Stimulated activated CD4-positive, alpha-beta T cell treated with anti-CD3 and anti-CD28 coated beads, Interleukin-1b, Interleukin-23, amount 100 ng/mL, for 1 hour (primary cell): ENCODE measurements around the gene PTPRO.

ENCODE experiments used
- DNase-seq, 2 donors: peaks; one replicate each; pipeline ENCODE4 v3.0.0-alpha.2; 2020; ENCODE audit warnings: low read depth in 2 of 2

The PTPRO gene

DNA sequence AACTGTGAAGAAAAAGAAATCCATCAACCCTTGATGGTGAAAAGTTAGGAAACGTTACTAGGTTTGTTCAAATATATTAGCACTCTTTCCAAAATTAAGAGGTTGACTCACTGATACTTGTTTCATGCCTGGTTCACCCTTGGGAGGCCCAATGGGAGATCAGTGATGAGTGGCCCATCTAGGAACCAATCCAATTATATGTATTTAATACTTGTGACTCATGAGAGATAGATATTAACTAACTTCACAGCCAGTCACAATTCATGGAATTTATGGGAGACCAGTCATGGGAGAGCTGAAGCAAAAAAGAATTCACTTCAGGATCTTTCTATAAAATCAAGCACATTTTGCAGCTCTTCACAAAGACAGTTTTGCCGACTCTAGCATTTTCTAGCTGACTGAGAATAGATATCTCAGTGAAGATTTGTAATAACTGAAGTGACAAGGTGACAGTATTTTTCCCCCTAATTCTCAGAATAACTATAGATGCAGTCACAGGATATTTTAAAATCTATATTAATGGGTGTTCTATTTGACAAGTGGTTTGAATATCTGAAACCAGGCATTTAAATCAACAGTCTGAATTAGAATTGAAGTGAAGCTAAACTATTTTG lies 236.7 kb downstream of the PTPRO start:
- DNase-seq, result no peak

DNA sequence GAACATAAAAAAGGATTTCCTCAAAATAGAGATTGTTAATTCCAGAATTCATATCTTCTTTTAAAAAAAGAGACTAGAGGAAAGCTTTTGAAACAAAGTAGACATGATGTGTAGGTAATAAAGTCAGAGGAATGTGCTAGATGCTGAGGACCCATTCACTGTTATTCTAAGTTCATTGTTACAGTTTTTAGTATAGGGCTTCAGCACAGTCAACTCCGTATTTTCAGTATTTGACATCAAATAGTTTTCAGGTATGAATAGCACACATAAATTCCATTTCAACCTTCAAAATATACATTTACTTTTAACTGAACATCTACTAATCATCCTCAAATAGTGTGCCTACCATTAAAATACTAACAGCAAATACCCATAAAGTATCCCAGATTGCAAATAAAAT lies 239.1 kb downstream of the PTPRO start:
- DNase-seq, result no peak

DNA sequence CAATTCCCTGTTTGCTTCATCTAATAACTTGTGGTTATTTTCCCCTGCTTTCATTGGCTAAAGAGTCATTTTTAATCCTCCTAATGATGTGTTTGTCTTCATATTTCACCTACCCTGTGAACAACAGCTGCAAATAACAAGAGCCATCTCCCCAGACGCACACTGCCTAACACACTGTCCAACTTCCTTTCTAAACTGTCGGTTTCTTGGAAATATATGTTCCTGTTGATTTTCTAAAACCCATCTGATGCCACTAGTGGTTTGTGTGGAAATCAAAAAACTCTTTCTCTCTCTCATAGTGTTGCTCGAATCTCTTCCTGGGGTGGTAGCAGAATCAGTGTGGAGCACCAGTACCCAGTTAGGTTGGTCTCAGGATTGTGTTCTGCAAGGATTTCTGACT lies 240.0 kb downstream of the PTPRO start:
- DNase-seq, result no peak

DNA sequence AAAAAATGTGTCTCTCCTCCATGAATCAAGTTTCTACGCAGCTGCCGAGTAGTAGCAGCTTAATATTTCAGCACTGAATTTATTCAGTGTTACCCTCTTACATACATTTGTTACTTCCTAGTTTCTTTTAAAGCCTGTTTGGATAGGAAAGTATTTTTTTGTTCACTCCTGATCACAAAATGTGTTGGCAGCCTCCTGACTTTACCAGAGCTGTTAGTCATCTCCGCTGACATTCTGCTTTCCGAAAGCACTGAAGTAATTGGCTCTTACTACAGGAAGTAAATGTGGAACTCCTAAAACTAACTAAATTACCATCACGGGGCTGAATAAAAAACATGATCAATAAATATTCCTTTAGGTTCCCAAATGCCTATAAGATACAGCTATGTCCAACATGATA lies 241.4 kb downstream of the PTPRO start:
- DNase-seq, result no peak

DNA sequence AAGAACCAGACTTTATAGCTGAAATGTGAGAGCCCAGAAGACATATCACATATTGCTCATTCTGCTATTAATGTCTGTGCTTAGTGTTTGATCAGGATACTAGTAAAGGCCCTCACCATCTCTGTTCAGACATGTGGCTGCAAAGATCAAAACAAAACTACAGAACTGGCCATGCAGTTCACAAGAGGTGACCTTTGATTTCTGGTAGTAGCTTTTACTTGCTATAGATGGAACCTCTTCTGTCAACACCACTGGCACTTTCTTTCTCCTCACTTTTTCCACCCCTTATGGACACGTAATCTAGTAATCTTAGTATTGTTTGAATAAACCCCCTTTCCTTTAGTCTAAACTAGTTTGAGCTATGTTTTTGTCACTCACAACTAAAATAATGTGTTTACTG lies 252.0 kb downstream of the PTPRO start:
- DNase-seq, result no peak

DNA sequence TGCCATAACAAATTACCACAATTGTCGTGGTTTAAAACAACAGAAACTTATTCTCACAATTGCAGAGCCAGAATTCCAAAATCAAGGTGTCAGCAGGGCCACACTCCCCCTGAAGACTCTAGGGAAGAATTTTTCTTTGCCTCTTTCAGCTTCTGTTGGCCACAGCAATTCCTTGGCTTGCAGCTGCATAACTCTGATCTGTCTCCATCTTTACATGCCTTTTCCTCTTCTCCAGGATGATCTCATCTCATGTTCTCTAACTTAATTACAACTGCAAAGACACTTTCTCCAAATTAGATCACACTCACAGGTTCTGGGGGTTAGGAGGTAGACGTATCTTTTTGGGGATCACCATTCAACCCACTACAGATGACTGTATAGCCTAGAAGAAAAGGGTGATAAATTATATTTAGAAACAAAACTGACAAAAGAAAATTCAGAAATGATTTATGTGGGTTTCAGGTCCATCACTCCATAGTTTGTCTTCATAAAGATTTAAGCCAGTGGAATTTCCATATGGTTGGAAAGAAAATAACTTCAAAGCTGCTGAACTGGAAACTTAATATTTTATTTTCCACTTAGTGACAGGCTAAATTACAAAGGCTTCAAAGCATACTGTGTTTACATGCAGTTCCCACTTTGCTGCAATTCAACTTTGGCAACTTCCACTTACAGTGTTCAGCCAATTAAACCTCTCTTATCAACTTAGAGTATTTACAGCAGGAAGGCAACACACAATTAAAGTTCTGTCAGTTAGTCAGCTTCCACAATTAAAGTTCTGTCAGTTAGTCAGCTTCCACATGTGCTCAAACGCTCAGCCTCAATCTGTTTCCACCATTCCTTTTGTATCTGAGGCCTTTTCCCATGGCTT lies 253.6 kb downstream of the PTPRO start:
- DNase-seq, result no peak

DNA sequence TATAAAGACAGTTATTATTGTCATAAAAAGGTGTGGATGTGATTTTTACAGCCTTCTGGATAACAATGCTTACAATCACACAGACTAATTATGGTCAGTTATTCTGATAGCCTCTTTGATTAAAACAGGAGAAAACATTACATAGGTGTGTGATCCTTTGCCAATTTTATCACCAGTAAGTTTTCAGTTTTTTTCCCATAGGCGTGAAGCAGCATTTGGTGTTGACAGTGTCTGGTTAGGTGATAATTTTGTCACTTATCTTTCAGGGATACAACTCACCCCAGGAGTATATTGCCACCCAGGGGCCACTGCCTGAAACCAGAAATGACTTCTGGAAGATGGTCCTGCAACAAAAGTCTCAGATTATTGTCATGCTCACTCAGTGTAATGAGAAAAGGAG lies 258.1 kb downstream of the PTPRO start:
- DNase-seq, result no peak

DNA sequence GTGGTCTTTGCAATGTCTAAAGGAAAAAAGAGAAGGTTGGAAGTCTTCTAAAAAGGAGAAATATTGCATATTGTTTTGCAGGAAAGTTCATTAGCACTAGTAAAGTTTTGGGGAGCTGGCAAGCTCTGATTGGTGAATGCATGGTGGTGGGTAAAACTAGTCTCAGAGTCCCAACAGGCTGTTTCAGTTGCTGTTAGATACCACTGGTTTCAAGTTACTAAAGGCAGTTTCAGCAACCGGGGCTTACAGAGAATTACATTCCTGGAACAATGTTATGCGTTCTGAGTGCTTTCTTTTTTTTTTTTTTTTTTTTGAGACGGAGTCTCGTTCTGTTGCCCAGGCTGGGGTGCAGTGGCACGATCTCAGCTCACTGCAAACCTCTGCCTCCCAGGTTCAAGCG lies 258.7 kb downstream of the PTPRO start:
- no peak for DNase-seq

DNA sequence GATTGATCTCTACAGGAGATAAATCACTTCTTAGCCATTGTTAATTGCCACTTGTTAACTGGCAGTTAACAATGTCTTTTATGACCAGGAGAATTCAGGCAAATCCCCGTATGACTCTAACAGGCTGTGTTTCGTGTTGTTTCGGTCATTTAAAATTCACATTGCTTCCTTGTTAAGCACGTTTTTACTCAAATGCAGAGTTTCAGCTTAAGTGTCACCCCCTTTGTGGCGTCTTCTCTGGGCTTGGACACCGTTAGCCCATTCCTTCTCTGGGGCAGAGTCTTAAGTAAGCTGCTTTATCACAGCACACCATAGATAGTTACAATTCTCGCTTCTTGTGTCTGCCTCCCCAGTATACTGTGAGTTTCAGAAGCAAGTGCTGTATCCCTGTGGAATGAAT lies 261.5 kb downstream of the PTPRO start:
- no peak for DNase-seq

DNA sequence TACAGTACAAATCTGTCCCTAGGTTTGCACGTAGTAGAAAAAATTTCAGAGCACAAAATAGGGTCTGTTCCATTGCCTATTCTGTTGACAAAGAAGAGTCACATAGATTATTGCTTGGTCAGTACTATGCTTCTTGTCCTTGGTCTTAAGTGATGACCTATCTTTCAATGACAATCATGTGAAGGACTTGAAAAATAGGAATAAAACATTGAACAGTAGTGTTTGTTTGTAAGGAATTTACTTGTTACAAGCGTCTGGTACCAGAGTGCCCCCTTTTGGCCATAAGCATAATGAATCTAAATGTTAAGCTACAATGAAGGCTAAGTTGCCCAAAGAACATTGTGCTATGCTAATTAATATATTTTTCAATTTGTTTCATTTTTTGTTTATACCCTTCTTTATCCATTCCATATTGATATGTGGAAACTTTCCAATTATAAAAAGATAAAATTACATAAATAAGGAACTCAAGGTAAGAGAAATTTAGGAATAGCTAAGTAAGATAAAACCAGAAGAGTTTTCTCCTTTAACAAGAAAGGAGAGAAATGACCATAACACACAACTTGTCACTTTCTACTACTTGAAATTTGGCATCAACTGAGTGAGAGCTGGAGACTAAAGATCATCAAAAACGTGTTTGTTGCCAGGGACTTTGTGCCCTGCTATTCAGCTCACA lies 262.2 kb downstream of the PTPRO start:
- no peak for DNase-seq

DNA sequence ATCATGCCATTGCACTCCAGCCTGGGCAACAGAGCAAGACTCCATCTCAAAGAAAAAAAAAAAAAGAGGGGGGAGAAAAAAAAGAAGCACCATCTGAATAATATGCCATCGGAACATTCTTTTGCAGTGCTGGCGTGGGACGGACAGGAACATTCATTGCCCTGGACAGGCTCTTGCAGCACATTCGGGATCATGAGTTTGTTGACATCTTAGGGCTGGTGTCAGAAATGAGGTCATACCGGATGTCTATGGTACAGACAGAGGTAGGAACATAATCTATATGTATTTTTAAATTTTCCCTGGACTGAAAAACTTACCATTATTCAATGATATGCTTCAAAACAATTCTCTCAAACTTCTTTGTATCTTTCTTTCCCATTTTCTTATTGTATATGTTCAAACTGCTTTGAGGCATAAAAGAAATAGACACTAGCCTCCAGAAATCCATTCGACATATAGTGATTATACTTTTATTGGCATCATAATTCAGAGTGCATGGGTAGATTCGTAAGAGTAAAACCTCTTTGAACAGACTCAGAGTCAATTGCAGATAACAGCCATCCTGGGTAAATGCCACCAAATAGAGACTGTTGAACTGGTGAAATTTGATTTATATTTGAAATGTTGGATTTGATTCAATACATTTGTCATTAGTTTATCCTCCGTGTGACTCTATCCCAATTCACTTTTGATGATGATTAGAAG lies 267.2 kb downstream of the PTPRO start:
- DNase-seq, result no peak

DNA sequence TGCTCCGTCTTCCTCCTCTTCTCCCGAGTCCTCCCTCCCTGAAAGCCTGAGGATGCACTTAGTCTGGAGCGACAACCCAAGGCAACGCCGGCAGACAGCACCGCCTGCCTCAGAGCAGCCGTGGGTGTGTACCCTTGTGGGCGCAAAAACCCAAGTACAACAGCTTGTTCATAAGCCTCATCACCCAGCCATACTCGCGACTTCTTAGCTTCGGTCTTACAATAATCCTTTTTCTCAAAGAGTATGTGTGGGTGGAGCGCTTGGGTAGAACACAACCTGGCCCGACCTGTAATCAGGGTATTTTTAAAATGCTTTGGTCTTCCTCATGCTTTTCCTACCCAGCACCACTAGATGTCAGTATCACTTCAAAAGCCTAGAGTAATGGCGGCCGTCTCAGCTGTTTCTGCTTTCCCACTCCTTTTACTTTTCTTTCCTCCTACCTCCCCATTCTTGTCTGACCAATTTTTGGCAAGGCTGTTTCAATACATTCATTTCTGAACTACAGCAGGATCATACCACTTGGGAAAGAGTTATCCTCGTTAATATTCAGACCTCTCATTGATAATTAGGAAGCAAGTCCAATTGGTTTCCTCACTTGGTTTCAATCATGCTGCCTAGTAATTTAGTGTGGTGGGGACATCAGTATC lies 268.0 kb downstream of the PTPRO start:
- DNase-seq, result no peak

DNA sequence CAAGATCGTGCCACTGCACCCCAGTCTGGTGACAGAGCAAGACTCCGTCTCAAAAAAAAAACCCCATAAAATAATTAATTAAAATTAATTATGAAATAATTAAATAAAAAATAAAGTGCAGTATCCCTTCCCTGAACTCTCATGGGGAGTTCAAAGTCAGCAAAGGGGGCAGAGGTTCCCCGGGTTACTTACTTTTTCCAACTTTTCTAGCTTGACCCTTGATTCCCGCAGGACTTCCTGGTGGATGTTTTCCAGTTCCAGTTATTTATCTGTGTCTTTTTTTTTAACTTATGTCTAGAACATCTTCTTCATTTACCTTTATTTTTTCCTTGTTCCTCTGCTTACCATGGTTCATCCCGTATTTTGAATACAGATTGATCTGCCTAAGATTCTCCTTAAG lies 269.5 kb downstream of the PTPRO start:
- DNase-seq, result no peak

DNA sequence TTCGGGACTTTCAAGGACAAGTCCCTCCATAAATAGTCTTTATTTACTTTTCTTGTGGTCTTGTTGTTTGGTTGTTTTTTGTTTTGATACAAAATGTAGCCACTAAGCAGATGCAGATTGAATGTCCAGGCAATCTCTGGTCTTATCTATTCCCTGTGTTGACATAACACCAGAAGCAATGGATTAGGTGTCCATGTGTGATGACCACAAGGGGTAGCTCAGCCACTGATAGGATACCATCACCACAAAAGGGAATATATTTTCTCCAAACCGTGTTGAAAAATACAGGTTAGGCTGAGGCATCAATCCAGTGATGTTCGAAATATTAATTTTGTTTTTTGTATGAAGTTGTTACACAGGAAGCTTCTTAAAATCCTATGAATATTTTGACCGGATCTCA lies 270.6 kb downstream of the PTPRO start:
- DNase-seq, result no peak

DNA sequence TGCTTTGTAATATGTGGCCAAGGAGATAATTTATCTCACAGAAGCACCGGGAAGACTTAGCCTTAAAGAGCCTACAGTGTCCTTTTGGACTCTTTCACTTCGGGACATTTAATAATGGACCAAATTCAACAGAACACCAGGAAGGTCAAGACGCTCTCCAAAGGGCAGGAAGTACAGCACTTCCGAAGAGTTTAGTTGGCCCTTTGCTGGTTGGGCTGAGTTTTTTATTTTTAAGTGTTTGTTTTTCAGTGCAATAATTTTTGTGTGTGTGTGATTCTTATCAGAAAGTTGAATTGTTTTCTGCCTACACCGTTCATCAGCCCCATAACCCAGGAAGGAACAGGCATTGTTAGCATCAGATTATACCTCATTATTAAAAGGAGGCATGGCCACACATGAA lies 273.9 kb downstream of the PTPRO start:
- DNase-seq, result no peak

DNA sequence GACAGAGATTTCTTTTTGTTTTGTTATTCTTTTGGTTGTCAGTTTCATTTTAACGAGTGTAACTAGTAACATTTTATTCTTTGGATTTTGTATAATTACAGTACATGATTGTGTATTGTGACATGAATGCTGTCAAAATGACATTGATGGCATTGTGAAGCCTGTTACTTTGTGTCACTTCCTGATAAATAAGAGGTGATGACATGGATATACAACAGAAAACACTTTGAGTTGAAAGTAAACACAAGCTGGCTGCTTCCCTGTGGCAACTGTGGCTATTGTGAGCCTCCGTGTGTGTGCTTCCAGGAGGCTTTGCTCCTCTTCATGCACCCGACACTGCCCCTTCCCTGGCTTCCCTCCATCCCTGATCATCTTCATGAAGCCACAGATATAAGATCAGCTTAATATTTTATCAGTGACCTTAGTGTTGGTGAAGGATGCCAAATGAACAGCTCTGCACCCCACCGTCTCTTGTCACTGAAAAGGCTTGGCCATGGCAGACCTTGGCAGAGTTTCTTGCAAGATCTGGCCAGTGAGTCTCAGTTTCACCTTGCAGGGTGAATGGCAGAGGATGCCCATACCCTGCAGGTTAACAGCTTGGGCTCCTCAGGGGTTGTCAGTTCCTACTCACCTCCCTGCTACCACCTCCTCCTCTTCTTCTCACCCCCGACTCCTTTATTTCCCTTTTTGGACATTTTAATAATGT lies 275.0 kb downstream of the PTPRO start:
- no peak for DNase-seq

DNA sequence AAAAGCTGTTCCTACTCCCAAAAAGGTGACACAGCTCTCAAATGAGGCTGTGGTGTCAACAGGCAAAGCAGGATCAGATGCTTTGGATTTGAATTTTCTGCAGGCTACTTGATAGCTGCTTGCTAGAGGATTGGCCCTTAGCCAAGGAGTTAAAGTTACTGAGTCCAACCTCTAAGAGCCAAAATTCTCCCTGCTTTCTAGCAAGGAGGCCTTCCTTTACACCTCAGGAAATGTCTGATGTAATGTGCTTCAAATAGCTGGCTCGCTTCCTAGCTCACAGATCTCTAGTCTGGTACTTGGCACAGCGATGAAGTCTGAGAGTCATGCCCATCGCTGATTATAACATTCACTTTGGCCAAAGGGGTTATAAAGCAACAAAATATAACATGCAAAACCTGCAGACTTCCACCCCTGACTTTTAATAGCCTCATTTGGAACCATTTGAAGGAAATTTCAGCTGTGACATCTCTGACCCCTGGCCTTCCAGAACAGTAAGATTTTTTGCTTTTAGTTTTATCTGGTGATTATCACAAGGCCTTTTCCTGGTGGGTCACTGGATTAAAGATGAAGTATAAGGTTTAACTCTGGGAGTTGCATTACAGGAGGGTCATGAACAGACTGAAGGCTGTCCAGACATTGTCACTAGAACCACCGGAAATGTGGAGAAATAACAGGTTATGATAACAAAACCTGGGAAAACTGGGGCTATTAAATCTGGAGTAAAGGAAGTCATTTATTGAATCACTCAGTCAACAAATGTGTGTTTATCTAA lies 277.1 kb downstream of the PTPRO start:
- no peak for DNase-seq

DNA sequence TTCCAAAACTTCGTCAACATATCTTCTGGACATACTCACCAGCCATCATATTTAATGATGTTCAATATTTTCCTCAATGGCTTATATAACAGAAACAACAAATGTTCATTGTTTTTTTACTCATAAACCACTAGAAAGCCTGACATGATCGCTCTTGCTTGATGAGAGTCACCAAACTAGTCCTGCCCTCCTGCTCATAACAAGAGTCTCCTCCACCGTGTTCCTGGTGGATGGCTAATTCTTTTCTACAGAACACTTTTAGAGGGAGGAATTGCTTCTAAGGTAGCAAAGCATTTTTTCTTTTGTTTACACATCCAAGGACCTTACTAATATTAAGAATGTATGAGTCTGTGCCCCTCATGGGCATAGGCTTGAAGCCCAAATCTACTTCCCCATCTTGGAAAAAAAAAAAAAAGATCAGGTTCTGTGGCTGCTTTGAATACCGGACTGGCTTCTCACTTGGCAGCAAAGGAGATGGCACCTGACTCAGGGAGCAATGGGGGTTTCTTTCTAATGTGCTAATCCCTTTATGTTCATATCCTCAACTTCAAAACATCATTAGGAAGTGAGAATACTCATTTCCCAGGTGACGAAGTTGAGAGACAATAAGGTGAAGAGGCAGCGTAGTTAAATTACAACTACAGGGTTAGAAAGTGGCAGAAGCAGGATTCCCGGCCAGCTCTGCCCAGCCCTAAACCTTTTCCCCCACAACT lies 278.1 kb downstream of the PTPRO start:
- no peak for DNase-seq

DNA sequence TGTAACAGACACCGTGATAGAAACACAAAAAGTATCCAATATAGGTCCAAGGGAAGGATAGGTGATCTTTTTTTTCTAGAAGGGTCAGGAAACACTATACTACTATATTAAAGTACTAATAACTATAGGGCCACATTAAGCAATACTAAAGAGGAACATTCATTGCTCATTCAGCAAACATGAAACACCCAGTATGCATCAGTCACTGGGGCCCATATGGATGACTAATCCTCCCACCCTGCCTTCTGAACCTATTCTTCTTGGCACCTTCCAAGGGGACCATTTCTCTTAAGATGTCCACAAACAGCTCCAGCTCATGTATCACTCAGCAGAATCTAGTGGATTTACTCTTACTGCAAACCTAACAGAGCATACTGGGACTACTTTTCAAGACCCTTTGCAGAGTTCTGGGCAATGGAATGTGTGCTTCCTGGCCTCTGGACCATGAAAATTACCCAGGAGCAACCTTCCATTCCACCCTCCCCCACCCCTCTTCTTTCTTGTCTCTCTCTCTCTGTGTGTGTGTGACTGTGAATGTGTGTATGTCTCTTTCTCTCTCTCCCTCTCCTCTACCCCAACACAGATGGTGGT lies 279.0 kb downstream of the PTPRO start:
- DNase-seq, result no peak
